Measurements from ENCODE around the gene MED27.

MED27 gene

DNA sequence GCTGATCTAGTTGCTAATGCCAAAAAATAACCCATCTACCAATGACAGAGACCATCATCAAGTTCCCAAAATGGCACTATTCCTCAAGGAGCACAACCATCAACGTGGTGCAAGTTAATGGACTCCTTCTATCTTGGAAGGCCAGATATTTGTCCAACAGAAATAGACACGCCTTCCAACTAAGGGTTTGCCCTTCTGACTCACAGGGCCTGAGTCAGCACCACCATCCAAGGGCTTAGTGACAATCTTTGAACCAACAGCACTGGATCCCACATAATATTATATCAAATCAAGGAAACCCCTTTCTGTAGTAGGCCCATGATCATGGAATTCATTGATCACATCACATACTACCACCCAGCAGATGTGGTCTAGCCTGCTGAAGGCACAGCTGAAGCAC, 84.3 kb downstream of the MED27 start:
- DNase-seq (ENCODE audit: low read depth) = no peak

DNA sequence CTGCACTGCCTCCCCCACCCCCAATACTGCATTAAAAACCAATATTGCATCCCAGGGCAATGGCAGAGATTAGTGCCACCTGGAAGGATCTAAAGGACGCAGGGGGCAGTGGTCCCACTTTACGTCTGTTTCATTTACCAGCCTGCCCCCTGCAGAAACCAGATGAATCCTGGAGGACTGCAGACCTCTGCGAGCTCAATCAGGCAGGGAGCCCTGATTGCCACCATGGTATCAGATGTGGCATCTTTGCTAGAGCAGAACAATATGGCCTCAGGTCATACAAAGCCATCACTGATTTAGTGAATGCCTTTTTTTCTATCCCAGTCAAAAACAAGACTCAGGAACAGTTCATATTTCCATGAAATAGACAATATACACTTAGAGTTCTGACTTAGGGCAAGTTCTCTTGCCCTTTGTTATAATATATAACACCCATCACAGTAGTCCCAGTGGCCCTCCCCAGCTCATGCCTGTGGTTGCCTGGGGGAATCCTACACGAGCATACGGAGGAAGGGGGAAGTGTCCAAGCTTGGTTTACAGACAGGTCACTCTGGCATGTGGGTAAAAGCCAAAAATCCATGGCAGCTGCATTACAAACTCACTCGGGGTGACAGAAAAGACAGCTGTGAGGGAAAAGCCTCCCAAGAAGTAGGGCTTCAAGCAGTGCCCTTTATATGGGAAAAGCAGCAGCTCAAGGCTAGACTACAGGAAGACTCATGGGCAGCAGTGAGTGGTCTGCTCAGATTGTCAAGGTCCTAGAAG, 85.1 kb downstream of the MED27 start:
- no peak for DNase-seq (ENCODE audit: low read depth)

DNA sequence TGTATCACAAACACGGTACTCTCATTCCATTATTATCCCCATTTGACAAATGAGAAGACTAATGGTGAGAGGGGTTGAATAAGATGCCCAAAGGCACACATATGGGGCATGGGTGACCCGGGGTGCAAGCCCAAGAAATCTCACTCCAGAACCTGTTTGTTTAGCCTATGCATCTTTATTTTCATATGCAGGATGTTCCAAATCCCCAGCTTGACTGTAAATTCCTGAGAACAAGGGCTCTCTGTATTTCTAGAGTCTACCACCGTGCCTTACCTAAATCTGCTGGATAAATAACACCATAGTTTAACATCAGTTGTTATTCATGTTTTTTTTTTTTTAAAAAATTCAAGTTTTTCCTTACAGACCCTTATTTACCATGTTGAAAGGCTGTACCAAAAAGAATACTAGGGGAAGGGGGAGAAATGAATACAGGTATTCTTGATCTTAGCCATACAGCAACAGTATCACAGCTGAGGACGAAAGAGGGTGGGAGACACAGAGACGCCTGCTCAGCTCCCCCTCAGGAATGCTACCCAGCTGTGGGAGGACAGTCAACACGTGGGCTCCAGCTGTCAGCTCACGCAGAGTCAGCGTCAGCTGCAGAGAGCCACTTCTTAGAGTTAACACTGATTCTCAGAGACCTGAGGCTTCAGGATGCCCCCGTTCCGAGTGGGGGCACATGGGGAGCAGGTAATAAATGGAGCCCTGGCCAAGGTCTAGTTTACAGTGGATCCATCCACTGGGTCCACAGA, 86.6 kb downstream of the MED27 start:
- DNase-seq (ENCODE audit: low read depth) = no peak

DNA sequence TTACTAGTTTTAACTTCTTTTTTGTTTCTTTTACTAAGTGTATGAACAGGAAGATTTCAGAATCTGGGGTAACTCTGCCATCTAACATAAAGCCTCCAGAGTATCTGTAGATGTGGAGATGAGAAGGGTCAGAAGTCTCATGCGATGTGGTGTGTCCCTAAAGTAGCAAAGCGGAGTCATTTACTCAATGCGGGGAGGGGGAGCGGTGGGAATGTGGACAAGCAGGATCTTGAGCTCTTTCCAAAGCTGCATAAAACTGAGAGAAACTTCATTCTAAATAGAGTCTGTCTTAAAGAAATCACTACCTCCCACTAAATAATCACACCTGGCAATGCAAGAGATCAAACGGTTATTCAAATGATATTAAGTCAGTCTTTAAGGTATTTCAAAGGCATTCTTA, 92.4 kb downstream of the MED27 start:
- no peak for DNase-seq (ENCODE audit: low read depth)

DNA sequence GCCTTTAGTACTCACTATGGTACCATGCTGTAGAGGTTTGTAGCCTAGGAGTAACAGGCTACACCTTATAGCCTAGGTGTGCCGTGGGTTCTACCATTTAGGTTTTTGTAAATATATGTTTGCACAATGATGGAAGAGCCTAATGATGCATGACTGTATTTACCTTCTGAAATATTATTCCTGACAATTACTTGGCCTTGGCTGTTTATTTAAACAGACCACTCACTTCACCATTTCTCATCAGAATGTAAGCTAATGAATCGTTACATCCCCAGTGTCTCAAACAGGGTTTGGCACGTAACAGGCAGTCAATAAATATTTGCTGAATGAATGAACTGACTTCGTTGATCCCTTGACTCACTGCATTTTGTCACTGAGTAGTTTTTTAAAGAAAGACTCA, 93.1 kb downstream of the MED27 start:
- no peak for DNase-seq (ENCODE audit: low read depth)

DNA sequence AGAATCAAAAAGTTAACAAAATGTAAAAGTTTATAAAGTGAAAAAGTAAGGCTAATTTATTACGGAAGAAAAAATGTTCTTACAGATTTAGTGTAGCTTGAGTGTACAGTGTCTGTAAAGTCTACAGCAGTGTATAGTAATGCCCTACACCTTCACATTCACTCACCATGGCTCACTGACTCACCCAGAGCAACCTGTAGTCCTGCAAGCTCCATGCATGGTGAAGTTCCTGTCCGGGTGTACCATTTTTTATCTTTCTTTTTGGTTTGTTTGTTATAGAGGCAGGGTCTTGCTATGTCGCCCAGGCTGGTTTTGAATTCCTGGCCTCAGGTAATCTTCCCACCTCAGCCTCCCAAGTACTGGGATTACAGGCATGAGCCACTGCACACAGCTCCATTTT, 93.6 kb downstream of the MED27 start:
- DNase-seq (ENCODE audit: low read depth) = no peak

DNA sequence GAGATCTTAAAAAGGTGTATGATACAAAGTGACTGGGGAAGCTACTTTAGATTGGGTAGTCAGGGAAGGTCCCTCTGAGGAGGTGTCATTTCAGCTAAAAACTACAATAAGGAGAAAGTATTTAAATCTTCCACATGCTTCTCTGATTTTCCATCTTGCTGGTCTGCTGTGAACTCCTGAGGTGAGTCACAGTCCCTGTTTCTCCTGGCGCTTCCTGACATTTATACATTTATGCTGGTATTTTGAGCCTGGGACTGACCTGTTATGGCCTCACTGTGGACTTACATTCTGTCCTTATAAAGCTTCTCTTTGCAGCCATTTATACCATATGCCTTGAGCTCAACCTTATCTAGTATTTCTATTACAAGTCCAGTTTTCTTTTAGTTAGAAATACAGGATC, 95.1 kb downstream of the MED27 start:
- no peak for DNase-seq (ENCODE audit: low read depth)

DNA sequence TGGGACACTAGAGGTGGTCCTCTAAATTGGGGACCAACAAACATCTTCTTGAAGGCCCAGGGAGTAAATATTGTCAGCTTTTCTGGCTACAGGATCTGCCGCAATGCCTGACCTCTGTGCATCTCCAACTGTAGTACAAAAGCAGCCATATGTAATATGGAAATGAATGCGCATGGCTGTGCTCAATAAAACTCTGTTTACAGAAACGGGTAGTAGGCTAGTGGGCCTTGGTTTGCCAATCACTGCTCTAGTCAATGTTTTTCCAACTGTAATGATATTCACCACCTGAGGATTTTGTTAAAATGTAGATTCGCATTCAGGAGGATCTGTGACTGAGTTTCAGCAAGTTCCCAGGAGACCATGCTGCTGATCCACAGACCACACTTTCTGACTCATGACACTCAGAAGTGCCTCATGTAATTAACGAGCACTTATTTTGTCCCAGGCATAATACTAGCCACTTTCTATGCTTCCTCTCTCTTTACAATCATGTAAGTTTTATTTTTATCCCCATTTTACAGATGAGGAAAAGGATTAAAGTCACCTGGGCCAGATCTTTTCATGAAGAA, 96.9 kb downstream of the MED27 start:
- DNase-seq (ENCODE audit: low read depth) = no peak

DNA sequence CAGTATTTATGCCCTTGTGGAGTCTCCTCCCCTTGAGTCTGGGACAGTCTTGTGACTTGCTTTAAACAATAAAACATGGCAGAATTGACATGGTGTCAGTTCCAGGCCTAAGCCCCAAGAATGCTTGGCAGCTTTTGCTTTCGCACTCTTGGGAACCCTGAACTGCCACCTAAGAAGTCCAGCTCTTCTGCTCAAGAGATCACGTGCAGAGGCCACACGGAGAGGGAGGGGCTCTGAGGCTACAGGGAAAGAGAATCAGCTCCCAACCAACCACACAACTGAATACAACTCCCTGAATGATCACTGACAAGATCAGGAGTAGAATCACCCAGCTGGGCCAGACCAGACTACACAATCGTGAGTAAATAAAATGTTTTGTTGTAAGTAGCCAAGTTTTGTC, 97.6 kb downstream of the MED27 start:
- no peak for DNase-seq (ENCODE audit: low read depth)

DNA sequence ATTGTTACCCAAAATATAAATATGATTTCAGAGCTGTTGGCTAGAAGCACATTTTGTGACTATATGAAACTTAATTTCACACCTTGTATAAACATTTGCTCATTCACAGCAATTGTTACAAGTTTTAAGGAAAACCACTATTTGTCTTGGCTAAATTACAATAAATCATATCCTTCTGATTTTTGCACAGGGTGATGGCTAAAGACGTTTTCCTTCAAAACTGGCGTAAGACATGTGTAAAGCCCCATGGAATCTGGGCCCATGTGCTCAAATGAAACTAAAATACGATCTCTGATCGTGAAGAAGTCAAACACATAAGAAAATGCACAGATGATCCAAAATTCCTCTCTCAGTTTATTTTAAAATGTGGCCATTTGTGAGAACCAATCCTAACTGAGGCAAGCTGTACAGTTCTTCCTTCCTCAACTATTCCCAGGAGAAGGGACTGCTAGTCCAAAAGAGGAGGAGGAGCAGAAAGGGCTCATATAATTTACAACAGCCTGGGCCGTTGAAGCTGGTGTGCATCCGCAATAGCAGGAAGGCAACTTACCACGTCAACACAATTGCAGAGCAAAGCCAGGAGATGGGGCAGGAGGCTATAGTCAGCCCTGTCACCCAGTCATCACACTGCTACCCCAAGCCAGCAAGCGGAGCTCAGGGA, 98.4 kb downstream of the MED27 start:
- no peak for DNase-seq (ENCODE audit: low read depth)

DNA sequence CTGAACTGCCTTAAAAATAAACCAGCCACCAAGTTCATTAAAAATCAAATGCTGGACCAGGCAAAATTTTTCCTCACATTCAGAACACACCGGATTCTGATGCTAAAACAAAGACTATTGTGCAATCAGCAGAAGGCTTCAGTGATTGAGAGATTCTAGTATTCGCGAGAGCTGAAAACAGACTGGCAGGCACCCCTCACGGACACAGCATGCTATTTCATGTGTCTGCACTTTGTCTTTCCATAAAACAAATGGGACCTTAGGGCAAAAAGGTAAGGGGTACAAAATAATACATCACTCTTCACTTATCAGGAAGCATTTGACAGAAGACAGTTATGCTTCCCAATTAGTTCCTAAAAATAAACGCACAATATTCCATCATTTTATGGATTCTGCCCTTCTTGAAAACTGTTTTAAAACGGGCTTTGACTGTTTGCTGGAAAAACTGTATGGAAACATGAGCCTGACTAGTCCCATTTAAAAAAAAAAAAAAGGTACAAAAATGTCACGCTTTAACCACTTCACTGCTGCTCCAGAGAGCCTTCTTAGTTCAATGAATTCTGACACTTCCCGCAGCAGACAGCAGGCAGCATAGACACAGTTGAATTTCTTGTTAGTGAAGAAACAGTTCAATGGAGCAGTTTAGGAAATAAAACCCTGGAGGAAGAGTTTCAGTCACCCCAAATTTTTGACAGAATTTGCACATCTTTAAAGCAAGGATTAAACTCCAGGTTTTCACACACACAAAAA, 99.2 kb downstream of the MED27 start:
- DNase-seq (ENCODE audit: low read depth) = no peak

DNA sequence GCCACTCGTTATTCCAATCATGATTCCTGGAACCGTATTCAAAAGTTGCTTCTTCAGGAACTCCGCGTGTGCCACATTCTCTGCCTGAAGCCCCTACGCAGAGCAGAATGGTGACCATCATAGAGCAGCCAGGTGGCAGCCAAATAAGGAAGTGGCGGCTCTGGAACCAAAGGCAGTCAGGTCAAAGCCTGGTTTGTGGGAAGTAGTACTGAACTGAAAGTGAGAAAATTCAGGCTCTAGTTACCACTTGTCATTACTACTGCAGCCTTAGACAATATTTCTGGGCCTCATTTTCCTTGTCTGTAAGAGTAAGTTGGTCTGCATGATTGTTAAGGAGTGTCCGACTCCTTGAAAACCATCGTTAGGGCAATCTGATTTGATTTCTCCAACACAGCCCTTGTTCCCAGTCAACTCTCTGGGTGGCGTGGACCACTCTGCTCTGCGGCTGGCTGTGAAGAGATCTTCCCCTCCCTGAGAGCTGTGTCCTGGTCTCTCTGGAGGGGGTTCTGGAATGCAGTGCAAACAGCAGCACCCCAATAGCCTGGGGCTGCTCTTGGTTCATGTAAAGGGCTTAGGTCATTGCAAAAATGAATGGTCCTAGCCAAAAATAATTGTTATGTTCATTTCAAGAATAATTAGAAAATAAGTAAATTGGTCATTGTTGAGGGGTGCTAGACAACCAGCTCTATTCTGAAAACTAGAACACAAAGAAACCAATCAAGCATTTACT, 102.4 kb downstream of the MED27 start:
- no peak for DNase-seq (ENCODE audit: low read depth)

DNA sequence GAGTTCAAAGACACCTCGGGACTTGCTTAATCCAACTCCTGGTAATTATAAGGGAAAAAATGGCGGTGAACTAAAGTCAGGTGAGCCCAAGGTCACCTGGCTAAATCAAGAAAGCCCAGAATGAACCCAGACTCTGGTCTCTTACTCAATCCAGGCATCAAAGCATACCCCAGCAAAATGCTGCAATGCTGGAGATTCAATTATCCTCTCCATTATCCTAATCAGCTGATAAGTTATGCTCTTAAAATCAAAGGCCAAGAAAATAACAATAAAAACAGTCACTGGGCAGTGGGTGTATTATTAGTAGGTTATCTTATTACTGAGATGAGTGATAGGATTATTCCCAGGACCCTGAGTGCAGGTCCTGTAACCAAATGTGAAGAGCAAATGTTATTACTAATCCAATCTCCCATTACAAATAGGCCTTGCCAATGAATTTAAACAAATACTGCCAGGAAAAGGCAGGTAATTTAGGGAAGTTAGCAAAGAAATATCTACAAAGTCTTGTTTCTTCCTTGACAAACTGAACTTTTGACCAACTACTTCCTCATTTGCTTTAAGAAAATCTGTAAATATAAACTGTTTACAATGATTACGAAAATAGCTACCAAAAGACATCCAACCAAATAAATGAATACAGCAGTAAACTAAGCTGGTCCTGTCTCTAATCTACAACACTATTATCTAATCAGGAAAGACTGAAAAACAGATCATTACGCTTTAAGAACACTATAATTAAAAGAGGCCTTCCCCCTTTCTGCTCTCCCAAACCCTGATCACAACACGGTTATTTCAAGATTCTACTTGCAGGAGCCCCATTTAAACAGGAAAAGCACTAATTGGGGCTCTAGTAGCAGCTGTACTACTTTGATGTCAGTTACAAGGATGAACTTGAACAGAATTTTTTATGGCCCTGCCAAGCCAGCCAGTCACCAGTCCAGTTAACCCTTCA, 103.2 kb downstream of the MED27 start:
- no peak for DNase-seq (ENCODE audit: low read depth)

DNA sequence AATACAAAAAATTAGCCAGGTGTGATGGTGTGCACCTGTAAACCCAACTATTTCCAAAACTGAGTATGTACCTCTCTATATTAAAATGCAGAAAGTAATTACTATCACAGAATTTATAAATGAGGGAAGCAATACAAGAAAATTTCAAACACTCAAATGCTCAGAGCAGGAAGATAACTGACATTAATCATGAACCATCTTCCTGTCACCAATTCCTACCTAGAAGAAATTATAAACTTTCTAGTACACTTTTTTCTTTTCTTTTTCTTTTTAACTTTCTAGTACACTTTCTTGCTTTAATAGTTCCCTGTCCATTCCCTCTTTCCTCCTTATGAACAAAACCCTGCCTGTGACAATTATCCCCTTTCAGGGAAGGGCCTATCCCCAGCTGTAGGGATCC, 106.8 kb downstream of the MED27 start:
- DNase-seq (ENCODE audit: low read depth) = no peak

DNA sequence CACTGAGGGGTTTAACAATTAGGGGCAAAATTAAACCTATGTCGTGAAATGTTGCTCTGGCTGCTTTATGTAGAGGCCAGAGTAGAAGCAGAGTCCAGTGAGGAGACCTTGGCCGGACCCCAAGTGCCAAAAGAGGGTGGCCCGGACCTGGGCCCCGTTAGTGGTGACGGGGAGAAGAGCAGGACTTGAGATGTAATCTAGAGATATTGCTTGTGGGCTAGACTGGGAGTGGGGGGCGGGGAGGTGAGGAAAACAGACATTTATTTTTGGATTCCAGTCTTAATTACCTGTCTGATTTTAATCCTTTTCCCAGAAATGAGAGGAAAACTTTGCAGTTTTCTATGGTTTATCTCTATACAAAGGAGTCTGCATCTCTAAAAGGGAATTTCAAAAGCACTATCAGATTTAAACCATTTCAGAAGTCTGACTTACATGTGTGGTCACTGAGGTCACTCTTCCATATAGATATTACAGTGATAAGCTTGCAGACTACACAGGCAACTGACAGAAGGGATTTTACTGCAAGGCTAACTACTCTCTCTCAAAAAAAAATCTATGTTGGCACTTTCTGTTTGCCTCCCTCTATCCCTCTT, 108.1 kb downstream of the MED27 start:
- DNase-seq (ENCODE audit: low read depth) = no peak

DNA sequence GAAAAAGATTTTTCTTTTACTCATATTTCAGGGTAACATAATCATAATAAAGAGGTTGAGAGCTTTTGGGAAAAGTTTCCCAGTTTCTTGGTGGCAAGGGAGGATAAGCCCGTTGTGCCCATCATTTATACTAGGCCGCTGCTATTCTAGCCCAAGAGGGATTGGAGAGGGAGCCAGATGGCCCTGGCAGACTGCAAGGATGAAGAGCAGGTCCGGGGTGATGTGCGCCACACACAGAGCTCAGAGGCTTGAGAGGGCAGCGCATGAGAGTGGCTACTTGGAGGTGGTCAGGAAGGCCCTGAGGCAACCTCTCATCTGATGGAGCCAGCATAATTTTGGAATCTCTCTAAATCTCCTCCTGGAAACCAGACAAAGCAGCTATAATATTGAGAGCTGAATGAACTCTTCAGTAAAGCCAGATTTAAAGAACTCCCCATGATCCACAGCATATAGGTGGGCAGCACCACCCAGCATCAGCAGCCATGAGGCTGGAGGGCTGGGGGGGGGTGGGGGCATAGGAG, 110.1 kb downstream of the MED27 start:
- DNase-seq (ENCODE audit: low read depth) = no peak

DNA sequence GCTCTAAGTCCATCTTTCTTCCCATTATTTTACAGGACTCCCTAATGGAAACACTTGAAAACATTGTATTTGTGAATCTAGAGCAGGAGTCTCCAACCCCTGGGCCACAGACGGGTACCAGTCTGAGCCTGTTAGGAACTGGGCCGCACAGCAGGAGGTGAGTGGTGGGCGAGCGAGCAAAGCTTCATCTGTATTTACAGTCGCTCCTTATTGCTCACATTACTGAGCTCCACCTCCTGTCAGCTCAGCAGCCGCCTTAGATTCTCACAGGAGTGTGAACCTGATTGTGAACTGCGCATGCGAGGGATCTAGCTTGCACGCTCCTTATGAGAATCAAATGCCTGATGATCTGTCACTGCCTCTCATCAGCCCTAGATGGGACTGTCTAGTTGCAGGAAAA, 111.0 kb downstream of the MED27 start:
- no peak for DNase-seq (ENCODE audit: low read depth)

DNA sequence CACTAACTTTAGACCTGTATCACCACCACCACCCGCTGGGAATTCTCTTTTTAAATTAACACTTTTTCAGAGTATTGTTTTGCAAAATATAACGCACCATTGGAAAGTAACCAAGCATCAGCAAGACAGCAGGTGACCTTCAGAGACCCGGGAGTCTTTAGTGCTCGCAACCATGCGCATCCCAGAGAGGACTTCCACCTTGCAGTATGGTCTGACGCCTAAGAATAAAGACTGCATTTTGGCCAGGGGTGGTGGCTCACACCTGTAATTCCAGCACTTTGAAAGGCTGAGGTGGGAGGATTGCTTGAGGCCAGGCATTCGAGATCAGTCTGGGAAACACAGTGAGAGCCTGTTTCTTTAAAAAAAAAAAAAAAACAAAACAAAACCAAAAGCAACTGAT, 113.8 kb downstream of the MED27 start:
- DNase-seq (ENCODE audit: low read depth) = no peak

DNA sequence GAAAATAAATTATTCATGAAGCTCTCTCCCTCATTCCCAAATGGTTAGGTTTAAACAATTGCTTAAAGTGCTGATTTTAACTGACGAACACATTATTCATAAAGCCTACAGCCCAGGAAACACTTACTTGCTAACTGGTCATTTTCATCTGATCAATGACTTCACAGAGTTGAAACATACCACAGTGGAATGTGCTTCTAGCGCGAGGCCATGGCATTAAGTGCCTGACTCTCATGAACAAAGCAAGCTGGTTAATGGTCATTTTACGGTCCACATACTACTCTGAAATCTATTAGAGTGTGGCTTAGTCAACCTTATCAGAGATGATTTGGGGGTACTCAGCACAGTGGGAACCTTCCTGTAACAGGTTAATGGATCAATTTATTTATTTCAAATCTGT, 114.6 kb downstream of the MED27 start:
- DNase-seq (ENCODE audit: low read depth) = no peak
